ENCODE measurements around the gene SUFU.

The SUFU gene

GRCh38 chr10:102643336-102644065 is 139.7 kb downstream of the SUFU start:
- DNase-seq = peak; percentile 51

- peak; percentile 62 for DNase-seq
These were observed 140.4 kb downstream of the SUFU start, which contains the start of gene TRIM8 for GRCh38 chr10:102644066-102644645. TSS of gene TRIM8 (plus strand) at chr10:102644479. CDS start at chr10:102644618, 139 bp downstream.

GRCh38 chr10:102644646-102645387 is 141.0 kb downstream of the SUFU start:
- DNase-seq = peak; percentile 80

- peak; percentile 42 for DNase-seq
These were observed 141.6 kb downstream of the SUFU start for GRCh38 chr10:102645388-102645740.

DNA sequence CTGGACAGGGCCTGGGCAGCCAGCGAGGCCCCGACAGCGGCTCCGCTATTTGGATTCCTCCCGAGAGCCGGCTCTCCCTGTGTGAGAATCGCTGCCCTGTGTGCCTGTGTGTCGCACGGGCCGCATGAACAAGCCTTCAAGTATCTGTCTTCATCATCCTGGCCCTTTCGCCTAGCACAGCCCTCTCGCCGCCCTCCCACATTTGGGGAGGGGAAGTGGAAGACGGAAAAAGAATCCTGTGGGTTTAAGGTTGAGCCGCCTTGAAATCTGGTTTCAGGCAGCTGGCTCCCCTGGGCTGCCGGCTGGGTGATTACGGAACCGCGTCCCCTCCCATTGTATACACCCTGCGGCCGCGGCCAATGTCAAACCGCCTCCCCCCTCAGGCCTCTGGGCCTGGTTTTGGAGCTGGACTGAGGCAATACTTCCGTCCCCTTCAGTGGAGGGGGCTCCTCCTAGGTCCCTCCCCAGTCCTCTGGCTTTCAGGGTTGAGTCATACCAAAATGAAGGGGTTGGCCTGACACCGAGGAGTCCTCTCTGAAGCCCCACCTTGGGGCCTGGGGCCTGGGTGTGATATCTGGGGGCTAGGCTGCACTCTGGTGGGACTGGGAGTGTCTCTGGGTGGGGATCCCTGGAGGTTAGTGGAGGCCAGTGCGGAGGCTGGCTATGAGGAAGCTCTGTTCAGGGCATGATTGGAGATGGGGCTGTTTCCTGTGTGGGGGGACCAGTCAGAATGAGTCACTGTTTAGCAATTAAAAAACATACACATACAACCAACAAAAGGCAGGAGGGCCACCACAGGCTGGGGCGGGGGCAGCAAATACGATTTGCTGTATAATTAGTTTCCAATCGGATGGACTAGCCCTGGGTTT is 142.2 kb downstream of the SUFU start:
- DNase-seq = peak; percentile 74

GRCh38 chr10:102646610-102647442 is 143.1 kb downstream of the SUFU start:
- peak; percentile 52 for DNase-seq

- no peak for DNase-seq
These were observed 143.9 kb downstream of the SUFU start for GRCh38 chr10:102647443-102648268.

DNA sequence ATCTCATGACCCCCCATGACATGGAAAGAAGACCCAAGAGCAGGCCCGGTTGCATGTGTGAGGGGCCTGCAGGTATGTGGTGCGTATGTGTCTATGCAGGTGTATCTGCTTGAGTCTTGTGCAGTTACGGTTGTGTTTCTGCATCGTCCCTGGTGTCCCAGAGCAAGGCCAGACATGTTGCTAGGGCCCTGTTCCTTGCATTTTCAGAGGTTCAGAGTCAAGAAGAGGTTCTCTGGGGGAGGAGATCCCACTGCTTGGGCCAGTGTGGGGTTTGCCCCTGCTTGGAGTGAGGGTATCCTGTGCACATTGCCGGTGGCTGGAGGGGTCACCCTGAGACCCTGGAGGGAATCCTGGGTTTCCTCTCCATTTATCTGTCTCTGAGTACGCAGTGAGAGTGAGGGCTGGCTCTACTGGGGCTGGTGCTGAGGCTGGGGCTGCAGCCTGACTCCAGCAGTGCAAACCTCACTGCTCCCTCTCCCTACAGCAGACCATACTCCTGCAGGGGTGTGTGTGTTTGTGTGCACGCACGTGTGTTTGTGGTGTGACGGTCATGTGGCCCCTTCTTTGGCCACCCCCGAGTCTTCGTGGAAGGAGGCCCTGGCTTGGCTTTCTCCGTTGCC is 144.6 kb downstream of the SUFU start:
- no peak for DNase-seq

- DNase-seq = peak; percentile 33
These were observed 145.4 kb downstream of the SUFU start for GRCh38 chr10:102648889-102649796.

DNA sequence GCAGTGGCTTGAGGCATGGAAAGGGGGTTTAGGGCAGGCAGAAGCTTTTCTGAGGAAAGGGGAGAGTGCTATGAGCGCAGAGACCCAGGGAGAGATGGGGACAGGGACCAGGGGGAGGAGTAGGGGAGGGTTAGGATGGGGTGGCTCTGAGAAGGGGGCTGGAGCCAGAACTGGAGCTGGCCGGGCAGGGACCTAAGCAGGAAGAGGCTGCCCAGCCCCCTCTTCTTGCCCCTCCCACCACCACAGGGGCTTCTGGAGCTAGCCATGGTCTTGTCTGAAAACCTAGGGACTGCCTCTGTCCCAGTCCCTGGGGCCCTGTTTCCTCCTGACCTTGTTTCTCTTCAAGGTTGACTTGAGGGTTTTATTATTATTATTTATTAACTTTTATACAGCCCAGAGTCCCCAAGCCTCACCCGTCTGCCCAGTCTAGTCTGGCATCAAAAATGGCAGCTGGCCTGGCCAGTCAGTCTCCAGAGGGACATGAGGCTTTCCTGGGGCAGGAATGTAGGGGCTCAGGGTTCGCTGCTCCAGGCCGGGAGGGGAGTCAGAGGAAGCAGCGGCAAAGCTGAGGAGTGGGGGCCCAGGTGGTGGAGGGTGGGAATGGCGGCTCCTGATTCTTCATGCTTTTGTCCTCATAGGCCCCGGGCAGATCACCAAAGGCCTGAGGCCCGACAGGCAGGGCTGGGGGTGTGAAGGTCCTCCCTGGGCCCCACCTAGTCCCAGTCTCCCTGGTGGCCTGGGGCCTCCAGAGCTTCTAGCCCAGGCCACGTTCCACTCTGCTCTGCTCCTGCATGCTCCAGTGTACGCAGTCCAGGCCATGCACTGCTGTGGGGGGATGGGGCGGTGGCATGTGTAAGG is 146.3 kb downstream of the SUFU start:
- no peak for DNase-seq

GRCh38 chr10:102650655-102651454 is 147.1 kb downstream of the SUFU start:
- no peak for DNase-seq

DNA sequence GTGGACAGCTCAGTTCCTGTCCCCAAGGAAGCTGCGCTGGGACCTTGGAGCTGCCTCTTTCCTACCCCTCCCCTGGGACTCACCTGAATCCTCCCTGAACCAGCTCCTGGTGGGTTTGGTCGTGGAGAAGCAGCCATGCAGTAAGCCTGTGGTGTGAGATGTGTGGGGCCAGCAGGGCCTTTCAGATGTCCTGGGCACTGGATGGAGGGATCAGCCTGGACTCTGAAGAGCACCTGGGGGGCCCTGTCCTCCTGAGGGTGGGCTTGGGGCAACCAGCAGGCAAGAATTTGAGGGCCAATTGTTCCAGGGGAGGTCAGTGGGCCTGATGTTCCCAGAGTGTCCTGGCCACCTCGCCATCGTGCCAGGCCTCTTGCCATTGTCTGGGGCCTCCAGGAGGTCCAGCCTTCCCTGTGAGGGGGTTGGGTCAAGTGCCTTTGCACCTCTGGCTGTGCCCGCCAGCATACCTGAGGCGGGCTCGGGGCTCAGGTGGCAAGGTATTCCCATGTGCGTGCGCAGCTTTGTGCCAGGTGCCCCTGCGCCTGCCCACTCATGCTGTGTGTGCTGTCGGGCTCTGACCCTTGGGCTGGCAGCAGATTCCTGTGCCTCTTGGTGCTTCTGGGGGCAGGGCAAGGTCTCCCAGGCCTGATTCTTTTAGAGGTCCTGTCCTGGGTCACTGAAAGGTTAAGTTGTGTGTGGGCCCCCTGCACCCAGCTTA is 147.8 kb downstream of the SUFU start:
- DNase-seq = no peak

GRCh38 chr10:102652170-102652916 is 148.6 kb downstream of the SUFU start:
- no peak for DNase-seq

DNA sequence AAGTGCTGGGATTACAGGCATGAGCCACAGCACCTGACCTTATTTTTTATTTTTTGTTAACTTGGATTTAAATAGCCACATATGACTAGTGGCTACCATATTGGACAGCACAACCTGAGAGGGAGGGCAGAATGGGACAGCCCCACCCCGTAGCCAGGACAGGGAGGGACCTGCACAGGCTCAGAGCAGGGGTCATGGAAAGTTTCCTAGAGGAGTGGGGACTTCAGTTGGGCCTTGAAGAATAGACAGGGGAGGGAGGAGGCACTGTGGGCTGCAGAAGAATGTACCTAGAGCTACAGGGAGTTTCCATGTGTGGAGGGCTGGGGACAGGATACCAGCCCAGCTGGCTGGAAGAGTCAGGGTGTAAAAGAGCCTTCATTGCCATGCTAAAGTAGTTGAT is 149.3 kb downstream of the SUFU start:
- no peak for DNase-seq

DNA sequence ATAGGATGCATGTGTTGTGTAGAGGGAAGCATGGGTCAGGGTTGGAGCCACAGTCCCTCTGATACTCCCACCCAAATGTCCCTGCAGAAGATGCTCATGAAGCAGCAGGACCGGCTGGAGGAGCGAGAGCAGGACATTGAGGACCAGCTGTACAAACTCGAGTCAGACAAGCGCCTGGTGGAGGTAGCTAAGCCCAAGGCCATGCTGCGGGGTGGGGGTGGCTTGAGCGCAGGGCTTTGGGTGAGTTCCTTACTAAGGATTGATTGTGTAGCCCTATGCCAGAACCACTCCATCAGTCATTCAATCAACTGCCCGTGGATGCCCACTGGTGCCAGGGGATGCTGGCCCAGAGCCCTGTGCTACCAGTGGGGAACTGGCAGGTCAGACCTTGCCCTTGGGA is 150.8 kb downstream of the SUFU start:
- DNase-seq = no peak

DNA sequence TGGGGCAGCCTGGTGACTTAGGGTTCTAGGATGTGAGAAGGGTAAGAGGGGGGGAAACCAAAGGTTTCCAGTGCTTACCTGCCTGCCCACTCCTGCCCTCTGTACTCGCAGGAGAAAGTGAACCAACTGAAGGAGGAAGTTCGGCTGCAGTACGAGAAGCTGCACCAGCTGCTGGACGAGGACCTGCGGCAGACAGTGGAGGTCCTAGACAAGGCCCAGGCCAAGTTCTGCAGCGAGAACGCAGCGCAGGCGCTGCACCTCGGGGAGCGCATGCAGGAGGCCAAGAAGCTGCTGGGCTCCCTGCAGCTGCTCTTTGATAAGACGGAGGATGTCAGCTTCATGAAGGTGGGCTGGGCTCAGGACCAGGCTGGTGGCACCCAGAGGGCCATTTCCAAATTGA is 151.2 kb downstream of the SUFU start:
- DNase-seq = no peak
